ENCODE data around the gene FALEC.
"Not testable (repeated sequence)": the region's sequence is repeated elsewhere in the genome, so short reads cannot be mapped to it uniquely, and the experiment has no call there.

Gene FALEC

GRCh38 chr1:150576367-150576711, 60.8 kb downstream of the FALEC start:
- DNase-seq: no peak

- no peak for DNase-seq
These were observed 61.4 kb downstream of the FALEC start for GRCh38 chr1:150576794-150577556.

GRCh38 chr1:150577557-150578271, 62.2 kb downstream of the FALEC start:
- DNase-seq: peak in 2 of 5 experiments; percentile 37 to 70

- DNase-seq: peak in 3 of 5 experiments; percentile 30 to 53 (median 37)
These were observed 62.9 kb downstream of the FALEC start for GRCh38 chr1:150578272-150579109.

GRCh38 chr1:150579110-150579944, 63.8 kb downstream of the FALEC start, which contains the start of gene MCL1:
MCL1 (minus strand) TSS chr1:150579610; CDS start chr1:150579530, 80 bp downstream.
- peak; percentile 66 to 96 (median 83) for DNase-seq

GRCh38 chr1:150579945-150580642, 64.5 kb downstream of the FALEC start:
- DNase-seq: no peak

GRCh38 chr1:150580966-150581365, 65.4 kb downstream of the FALEC start:
- DNase-seq: not testable (repeated sequence)

- DNase-seq: not testable (repeated sequence)
These were observed 65.9 kb downstream of the FALEC start for GRCh38 chr1:150581437-150581836.

GRCh38 chr1:150581962-150582361, 66.4 kb downstream of the FALEC start:
- not testable (repeated sequence) for DNase-seq

- DNase-seq: no peak
These were observed 66.8 kb downstream of the FALEC start for GRCh38 chr1:150582371-150582770.

Data from T-helper 2 cell (primary cell).